ENCODE measurements around the gene IMMT.

GRCh38 chr2:86170449-86170848 lies 24.8 kb downstream of the IMMT start:
- TF ChIP-seq POLR2A (IDR thresholded peaks at IDR 0.05; ENCODE audit: low read length) (no peak), GATA1 (IDR thresholded peaks at IDR 0.05; ENCODE audit: low read depth, low read length) (no peak)
